IMR-90 (cell line): ENCODE results near the gene SRMS.

ENCODE experiments used
- CEBPB ChIP-seq: IDR thresholded peaks from 2 replicates; pipeline ENCODE4 v1.6.1; 2012; ENCODE audit warnings: low read depth, low read length, improper control_type of control experiment
- CTCF ChIP-seq: conservative IDR thresholded peaks from 2 replicates; pipeline ENCODE4 v1.5.1; 2012; ENCODE audit warnings: mild to moderate bottlenecking, low read depth, low read length, improper control_type of control experiment
- FOS ChIP-seq: fragments of 150-350 bp; IDR thresholded peaks from 2 replicates; pipeline ENCODE4 v1.6.1; 2016; ENCODE audit warnings: low read depth, low read length
- MXI1 ChIP-seq: IDR thresholded peaks from 2 replicates; pipeline ENCODE4 v1.6.1; 2012; ENCODE audit warnings: low read depth, mild to moderate bottlenecking, low read length, moderate library complexity, borderline replicate concordance
- POLR2A ChIP-seq: IDR thresholded peaks from 2 replicates; pipeline ENCODE4 v1.6.1; 2012; ENCODE audit warnings: mild to moderate bottlenecking, low read depth, low read length
- RAD21 ChIP-seq: IDR thresholded peaks from 2 replicates; pipeline ENCODE4 v1.6.1; 2012; ENCODE audit warnings: low read length, improper control_type of control experiment
- SMC3 ChIP-seq: fragments of 150-350 bp; IDR thresholded peaks from 2 replicates; pipeline ENCODE4 v1.6.1; 2016; ENCODE audit warnings: low read depth, mild to moderate bottlenecking, antibody characterized with exemption, low read length, moderate library complexity
- USF2 ChIP-seq: fragments of 150-350 bp; IDR thresholded peaks from 2 replicates; pipeline ENCODE4 v1.6.1; 2017; ENCODE audit warnings: mild to moderate bottlenecking, antibody characterized with exemption, low read length, low read depth

- TF ChIP-seq CTCF (no peak), SMC3 (no peak), POLR2A (no peak), MXI1 (no peak), RAD21 (no peak), CEBPB (no peak), FOS (no peak), USF2 (no peak)
Measured at GRCh38 chr20:63596423-63596822, 48.9 kb upstream of the SRMS start.
